GM21529 (cell line): Measurements from ENCODE around the gene PIEZO2.

Experiments
- ATAC-seq: cut with Tn5 transposase; IDR thresholded peaks from one replicate; pipeline ENCODE4 v1.9.1; 2021; ENCODE audit not compliant: unreplicated experiment

PIEZO2 gene

GRCh38 chr18:10989486-10989885, 159.9 kb downstream of the PIEZO2 start:
- ATAC-seq: no peak

GRCh38 chr18:10985689-10986088, 163.7 kb downstream of the PIEZO2 start:
- no peak for ATAC-seq

GRCh38 chr18:10979411-10979810, 170.0 kb downstream of the PIEZO2 start:
- ATAC-seq: no peak

- ATAC-seq: no peak
Measured at GRCh38 chr18:10977042-10977441, 172.3 kb downstream of the PIEZO2 start.

- ATAC-seq: no peak
Measured at GRCh38 chr18:10973567-10974203, 175.7 kb downstream of the PIEZO2 start.

- no peak for ATAC-seq
Measured at GRCh38 chr18:10971717-10972116, 177.7 kb downstream of the PIEZO2 start.

GRCh38 chr18:10965119-10965518, 184.2 kb downstream of the PIEZO2 start:
- ATAC-seq: no peak

- peak; percentile 28 for ATAC-seq
Measured at GRCh38 chr18:10953672-10954071, 195.7 kb downstream of the PIEZO2 start.

GRCh38 chr18:10951631-10952544, 197.5 kb downstream of the PIEZO2 start:
- no peak for ATAC-seq

- ATAC-seq: peak; percentile 52
Measured at GRCh38 chr18:10950876-10951630, 198.3 kb downstream of the PIEZO2 start.

- ATAC-seq: no peak
Measured at GRCh38 chr18:10950080-10950875, 199.1 kb downstream of the PIEZO2 start.

GRCh38 chr18:10949655-10950054, 199.7 kb downstream of the PIEZO2 start:
- ATAC-seq: no peak

GRCh38 chr18:10948421-10948820, 200.9 kb downstream of the PIEZO2 start:
- no peak for ATAC-seq

GRCh38 chr18:10946058-10946457, 203.3 kb downstream of the PIEZO2 start:
- ATAC-seq: no peak

- no peak for ATAC-seq
Measured at GRCh38 chr18:10942998-10943397, 206.4 kb downstream of the PIEZO2 start.

- ATAC-seq: no peak
Measured at GRCh38 chr18:10939822-10940221, 209.5 kb downstream of the PIEZO2 start.

GRCh38 chr18:10937743-10938640, 211.4 kb downstream of the PIEZO2 start:
- ATAC-seq: no peak

- no peak for ATAC-seq
Measured at GRCh38 chr18:10936176-10937053, 213.0 kb downstream of the PIEZO2 start.

- no peak for ATAC-seq
Measured at GRCh38 chr18:10935588-10935987, 213.8 kb downstream of the PIEZO2 start.
